Gastrocnemius medialis (tissue), 4 donors: ENCODE data around the gene DOC2B. TPM values are rescaled to one million over a fixed set of nuclear protein-coding genes. Genes with fewer than 3 reads are reported as not detected.

Experiments
- ATAC-seq, 2 donors: fragments of 150-250 bp; one replicate each; pipeline ENCODE4 v1.9.1; 2016
- DNase-seq, 2 donors: peaks; one replicate each; pipeline ENCODE4 v3.0.0-alpha.2; 2019
- H3K27ac ChIP-seq, 4 donors: fragments of 200-600 bp; sonication (generic); 1 replicate in 1 of 4; 2 replicates in 3 of 4; pipeline ENCODE4 v1.5.1; 2016 to 2018; ENCODE audit warnings: mild to moderate bottlenecking in 2 of 4, moderate library complexity in 1 of 4
- H3K27me3 ChIP-seq, 3 donors: fragments of 200-600 bp; sonication (generic) in 2 of 3; 1 replicate in 1 of 3; 2 replicates in 2 of 3; pipeline versions ENCODE4 v1.5.1 to v1.6.0; 2016 to 2019; ENCODE audit warnings: mild to moderate bottlenecking in 1 of 3, moderate library complexity in 1 of 3
- H3K36me3 ChIP-seq, 2 donors: fragments of 200-600 bp; sonication (generic) in 1 of 2; one replicate each; pipeline ENCODE4 v1.5.1; 2017 to 2018
- H3K4me1 ChIP-seq, 2 donors: fragments of 200-600 bp; sonication (generic) in 1 of 2; one replicate each; pipeline ENCODE4 v1.5.1; 2016 to 2017; ENCODE audit warnings: mild to moderate bottlenecking in 2 of 2
- H3K4me3 ChIP-seq, 4 donors: fragments of 200-600 bp; sonication (generic) in 3 of 4; 1 replicate in 1 of 4; 2 replicates in 3 of 4; pipeline ENCODE4 v1.5.1; 2016 to 2019; ENCODE audit warnings: mild to moderate bottlenecking in 2 of 4
- H3K9me3 ChIP-seq, 3 donors: fragments of 200-600 bp; sonication (generic) in 2 of 3; 1 replicate in 1 of 3; 2 replicates in 2 of 3; pipeline ENCODE4 v1.5.1; 2016 to 2019
- CTCF ChIP-seq, 5 experiments: fragments of 450-650 bp in 3 of 5; fragments of 200-600 bp in 2 of 5; sonication (generic) in 2 of 5; IDR thresholded peaks in 4 of 5; conservative IDR thresholded peaks in 1 of 5; 1 replicate in 4 of 5; 2 replicates in 1 of 5; pipeline ENCODE4 v1.5.1; 2016 to 2019; ENCODE audit warnings: antibody characterized with exemption in 5 of 5, mild to moderate bottlenecking in 3 of 5, moderate library complexity in 3 of 5
- POLR2A ChIP-seq, 2 donors: fragments of 450-650 bp; IDR thresholded peaks; one replicate each; pipeline ENCODE4 v1.6.1; 2017; ENCODE audit warnings: antibody characterized with exemption in 2 of 2, mild to moderate bottlenecking in 2 of 2, moderate library complexity in 2 of 2
- in situ Hi-C, 4 donors: fragments of 200-750 bp; cut with MboI; loops; one replicate each; pipeline versions ENCODE4 v1.15.0 to v1.8.0; 2017; ENCODE audit warnings: low sequenced_read_pairs in 4 of 4
- intact Hi-C: fragments of 100-400 bp; cut with DNase I; formaldehyde crosslinking; loops from one replicate; pipeline ENCODE4 v1.15.1; 2023; ENCODE audit warnings: low total_unique reads
- total RNA-seq, 4 donors: library from RNA; depleted of rRNA; stranded (reverse); fragments of >200 nt; gene quantifications; one replicate each; pipeline versions ENCODE4 v1.1.0 to v1.2.3, GENCODE V29; 2016

Gene DOC2B
- total RNA-seq, 4 donors from 2014 or later = 1.1 to 4.0 (median 3.8) TPM

- peak overlapping the region in 2 of 4 donors; percentile 30 to 48 for H3K4me3 ChIP-seq
- in situ Hi-C loops (no loop called here), intact Hi-C loops (no loop called here)
- H3K4me1 ChIP-seq = no peaks in the 10 kb centered on the region
- H3K27ac ChIP-seq = peak overlapping the region in 3 of 4 donors; percentile 33 to 43 (median 42)
- no peak for DNase-seq
- TF ChIP-seq CTCF (IDR thresholded peaks at IDR 0.05 in 4 of 5, conservative IDR thresholded peaks at IDR 0.05 in 1 of 5) (no peak), POLR2A (IDR thresholded peaks at IDR 0.05) (no peak)
- ATAC-seq = no peak
- no peaks in the 10 kb centered on the region for H3K36me3 ChIP-seq
- H3K27me3 ChIP-seq = peaks cover 9 to 25% (median 13%) of the 10 kb centered on the region in 3 donors
- H3K9me3 ChIP-seq = no peaks in the 10 kb centered on the region
Observed at GRCh38 chr17:182050-182751, 751 bp upstream of the DOC2B start.

GRCh38 chr17:180381-181244 is 837 bp downstream of the DOC2B start:
- in situ Hi-C loops = no loop called here
- DNase-seq = no peak
- peak overlapping the region in 3 of 4 donors; percentile 66 to 77 (median 71) for H3K27ac ChIP-seq
- H3K4me1 ChIP-seq = no peaks in the 10 kb centered on the region
- intact Hi-C loops = no loop called here
- no peaks in the 10 kb centered on the region for H3K36me3 ChIP-seq
- no peaks in the 10 kb centered on the region for H3K9me3 ChIP-seq
- peaks cover 9 to 25% (median 13%) of the 10 kb centered on the region in 3 donors for H3K27me3 ChIP-seq
- TF ChIP-seq CTCF (IDR thresholded peaks at IDR 0.05 in 4 of 5, conservative IDR thresholded peaks at IDR 0.05 in 1 of 5) (no peak), POLR2A (IDR thresholded peaks at IDR 0.05) (peak in 1 of 2 donors; percentile 14)
- ATAC-seq = no peak
- peak overlapping the region; percentile 39 to 54 (median 48) for H3K4me3 ChIP-seq

GRCh38 chr17:179781-180380 is 1.6 kb downstream of the DOC2B start:
- no peak for ATAC-seq
- no peak for DNase-seq
- intact Hi-C loops (no loop called here), in situ Hi-C loops (no loop called here)
- Histone ChIP-seq H3K4me1 (no peaks in the 10 kb centered on the region), H3K36me3 (no peaks in the 10 kb centered on the region), H3K27me3 (peaks cover 9 to 25% (median 13%) of the 10 kb centered on the region in 3 donors), H3K4me3 (peak overlapping the region; percentile 39 to 54 (median 48)), H3K27ac (peak overlapping the region in 3 of 4 donors; percentile 66 to 77 (median 71)), H3K9me3 (no peaks in the 10 kb centered on the region)
- TF ChIP-seq CTCF (IDR thresholded peaks at IDR 0.05 in 4 of 5, conservative IDR thresholded peaks at IDR 0.05 in 1 of 5) (no peak), POLR2A (IDR thresholded peaks at IDR 0.05) (no peak)

GRCh38 chr17:179066-179432 is 2.4 kb downstream of the DOC2B start:
- in situ Hi-C loops (no loop called here), intact Hi-C loops (no loop called here)
- ATAC-seq (no peak), DNase-seq (no peak)
- H3K27me3 ChIP-seq = peaks cover 9 to 25% (median 13%) of the 10 kb centered on the region in 3 donors
- TF ChIP-seq POLR2A (IDR thresholded peaks at IDR 0.05) (no peak), CTCF (IDR thresholded peaks at IDR 0.05 in 4 of 5, conservative IDR thresholded peaks at IDR 0.05 in 1 of 5) (no peak)
- peak overlapping the region in 3 of 4 donors; percentile 66 to 77 (median 71) for H3K27ac ChIP-seq
- peak overlapping the region in 2 of 4 donors; percentile 39 to 47 for H3K4me3 ChIP-seq
- H3K4me1 ChIP-seq = no peaks in the 10 kb centered on the region
- H3K36me3 ChIP-seq = no peaks in the 10 kb centered on the region
- no peaks in the 10 kb centered on the region for H3K9me3 ChIP-seq
